HG02759 (cell line): ENCODE results near the gene FRAT1.
A peak's percentile ranks its signal among the peaks of the same experiment; 100 is the strongest.

Source experiments
- ATAC-seq: cut with Tn5 transposase; IDR thresholded peaks from one replicate; pipeline ENCODE4 v1.9.1; 2021; ENCODE audit warnings: mild to moderate bottlenecking, moderate library complexity; ENCODE audit not compliant: unreplicated experiment

The FRAT1 gene

GRCh38 chr10:97307866-97308780 is 10.9 kb upstream of the FRAT1 start:
- ATAC-seq, result no peak

- ATAC-seq, result no peak
Measured at GRCh38 chr10:97311111-97311626, 7.9 kb upstream of the FRAT1 start.

- ATAC-seq, result no peak
Measured at GRCh38 chr10:97312897-97313296, 6.2 kb upstream of the FRAT1 start.

GRCh38 chr10:97314671-97315070 is 4.4 kb upstream of the FRAT1 start:
- no peak for ATAC-seq

- peak; percentile 23 for ATAC-seq
Measured at GRCh38 chr10:97319671-97320479, 804 bp downstream of the FRAT1 start.

GRCh38 chr10:97320480-97321031 is 1.5 kb downstream of the FRAT1 start:
- ATAC-seq, result no peak

GRCh38 chr10:97321032-97321803 is 2.1 kb downstream of the FRAT1 start:
- no peak for ATAC-seq

- no peak for ATAC-seq
Measured at GRCh38 chr10:97321804-97322190, 2.7 kb downstream of the FRAT1 start.

- no peak for ATAC-seq
Measured at GRCh38 chr10:97323501-97323900, 4.4 kb downstream of the FRAT1 start.

GRCh38 chr10:97325754-97326153 is 6.7 kb downstream of the FRAT1 start:
- no peak for ATAC-seq

GRCh38 chr10:97327348-97328294 is 8.6 kb downstream of the FRAT1 start:
- ATAC-seq, result no peak

GRCh38 chr10:97328646-97329453 is 9.8 kb downstream of the FRAT1 start:
- no peak for ATAC-seq

GRCh38 chr10:97329766-97330165 is 10.7 kb downstream of the FRAT1 start:
- no peak for ATAC-seq

- ATAC-seq, result no peak
Measured at GRCh38 chr10:97331153-97331703, 12.2 kb downstream of the FRAT1 start.

- no peak for ATAC-seq
Measured at GRCh38 chr10:97332591-97333350, 13.7 kb downstream of the FRAT1 start.

- no peak for ATAC-seq
Measured at GRCh38 chr10:97333351-97333600, 14.2 kb downstream of the FRAT1 start.

GRCh38 chr10:97333601-97334369 is 14.7 kb downstream of the FRAT1 start:
- ATAC-seq, result peak; percentile 24
